Breast epithelium (tissue), 4 donors: ENCODE results near the gene COA8. TPM values are rescaled to one million over a fixed set of nuclear protein-coding genes. Genes with fewer than 3 reads are reported as not detected.
A peak's percentile ranks its signal among the peaks of the same experiment; 100 is the strongest.

Experiments used
- DNase-seq, 2 donors: peaks; one replicate each; pipeline ENCODE4 v3.0.0-alpha.2; 2019; ENCODE audit warnings: low spot score in 2 of 2
- H3K27ac ChIP-seq, 2 donors: fragments of 200-600 bp; sonication (generic) in 1 of 2; one replicate each; pipeline ENCODE4 v1.5.1; 2016 to 2019; ENCODE audit warnings: mild to moderate bottlenecking in 1 of 2
- H3K27me3 ChIP-seq, 2 donors: fragments of 200-600 bp; sonication (generic) in 1 of 2; one replicate each; pipeline versions ENCODE4 v1.5.1 to v1.6.0; 2017 to 2019; ENCODE audit warnings: control low read depth in 1 of 2, mild to moderate bottlenecking in 1 of 2
- H3K36me3 ChIP-seq: fragments of 200-600 bp; one replicate; pipeline ENCODE4 v1.5.1; 2019
- H3K4me1 ChIP-seq, 2 donors: fragments of 200-600 bp; sonication (generic); one replicate each; pipeline ENCODE4 v1.5.1; 2016 to 2019; ENCODE audit warnings: control low read depth in 1 of 2
- H3K4me3 ChIP-seq, 3 donors: fragments of 200-600 bp; sonication (generic); 1 replicate in 2 of 3; 2 replicates in 1 of 3; pipeline ENCODE4 v1.5.1; 2016 to 2019; ENCODE audit warnings: mild to moderate bottlenecking in 3 of 3, moderate library complexity in 2 of 3
- H3K9me3 ChIP-seq, 2 donors: fragments of 200-600 bp; sonication (generic) in 1 of 2; one replicate each; pipeline ENCODE4 v1.5.1; 2016 to 2019; ENCODE audit warnings: control low read depth in 1 of 2
- POLR2A ChIP-seq: fragments of 450-650 bp; IDR thresholded peaks from one replicate; pipeline ENCODE4 v1.6.1; 2016; ENCODE audit warnings: antibody characterized with exemption, mild to moderate bottlenecking, moderate library complexity
- POLR2AphosphoS5 ChIP-seq, 3 donors: sonication (generic); formaldehyde crosslinking; IDR thresholded peaks; one replicate each; pipeline ENCODE4 v1.6.1; 2017; ENCODE audit warnings: antibody characterized with exemption in 3 of 3
- intact Hi-C: fragments of 100-400 bp; cut with DNase I; formaldehyde crosslinking; loops from one replicate; pipeline ENCODE4 v1.15.1; 2023; ENCODE audit warnings: low total_unique reads
- total RNA-seq, 3 donors: library from RNA; depleted of rRNA; stranded (reverse); fragments of >200 nt; gene quantifications; one replicate each; pipeline ENCODE4 v1.1.0, GENCODE V29; 2016
- TF ChIP-seq, protein P1 (sequence below), 3 donors: fragments of 450-650 bp; IDR thresholded peaks; one replicate each; pipeline ENCODE4 v1.5.1; 2016 to 2017; ENCODE audit warnings: antibody characterized with exemption in 3 of 3, mild to moderate bottlenecking in 3 of 3, moderate library complexity in 3 of 3

Gene COA8
- total RNA-seq, 3 donors from 2014 or later: 26.5 to 41.9 (median 27.2) TPM

DNA sequence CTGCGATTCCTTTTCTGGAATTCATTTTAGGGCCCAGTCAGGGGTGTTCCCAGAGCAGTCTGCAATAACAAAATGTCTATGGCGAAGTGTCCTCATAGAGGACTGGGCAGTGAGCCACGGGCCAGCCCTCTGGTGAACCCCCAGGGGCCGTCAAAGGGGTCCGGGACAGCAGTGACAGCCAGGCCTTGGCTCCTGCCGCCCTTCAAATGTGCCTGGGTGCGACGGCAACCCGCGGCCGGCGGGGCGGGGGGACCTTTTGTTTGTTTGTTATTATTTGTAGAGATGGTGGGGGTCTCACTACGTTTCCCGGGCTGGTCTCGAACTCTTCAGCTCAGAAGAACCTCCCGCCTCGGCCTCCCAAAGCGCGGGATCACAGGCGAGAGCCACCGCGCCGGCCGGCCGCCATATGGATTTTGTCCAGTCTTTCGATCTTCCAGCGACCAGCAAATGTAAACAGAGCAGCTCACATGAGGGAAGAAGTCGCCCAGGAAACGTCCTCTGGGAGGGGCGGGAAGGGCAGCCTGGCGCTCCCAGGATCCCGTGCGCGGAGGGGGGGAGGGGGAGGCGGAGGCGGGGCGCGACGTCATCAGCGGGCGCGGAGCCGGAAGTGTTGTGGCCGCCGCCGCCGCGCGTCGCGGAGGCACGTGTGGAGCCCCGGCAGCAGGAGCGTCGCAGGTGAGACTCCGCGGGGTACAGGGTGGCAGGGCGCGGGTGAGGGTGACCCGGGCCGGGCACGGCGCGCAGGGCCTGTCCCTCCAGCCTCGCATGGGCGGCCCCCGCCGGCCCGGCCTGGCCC lies 34.0 kb upstream of the COA8 start, which contains the start of gene TRMT61A:
TSS of gene TRMT61A (plus strand) at position 610 of the 796 bp plus-strand sequence. CDS start 783 bp downstream, outside the sequence.
- intact Hi-C loops: no loop called here
- Histone ChIP-seq H3K27ac (peak within 1 kb of the TSS; percentile 93 to 94), H3K9me3 (no peaks in the 10 kb centered on the region), H3K27me3 (no peaks in the 10 kb centered on the region), H3K4me3 (peak within 1 kb of the TSS; percentile 93 to 97 (median 97)), H3K4me1 (peaks cover 3 to 25% of the 10 kb centered on the region in 2 donors), H3K36me3 (no peaks in the 10 kb centered on the region)
- DNase-seq: peak; percentile 85 to 90
- TF ChIP-seq POLR2AphosphoS5 (IDR thresholded peaks at IDR 0.05) (peak in 2 of 3 donors; percentile 24 to 68), POLR2A (no peak)
- TF ChIP-seq, protein P1, sequence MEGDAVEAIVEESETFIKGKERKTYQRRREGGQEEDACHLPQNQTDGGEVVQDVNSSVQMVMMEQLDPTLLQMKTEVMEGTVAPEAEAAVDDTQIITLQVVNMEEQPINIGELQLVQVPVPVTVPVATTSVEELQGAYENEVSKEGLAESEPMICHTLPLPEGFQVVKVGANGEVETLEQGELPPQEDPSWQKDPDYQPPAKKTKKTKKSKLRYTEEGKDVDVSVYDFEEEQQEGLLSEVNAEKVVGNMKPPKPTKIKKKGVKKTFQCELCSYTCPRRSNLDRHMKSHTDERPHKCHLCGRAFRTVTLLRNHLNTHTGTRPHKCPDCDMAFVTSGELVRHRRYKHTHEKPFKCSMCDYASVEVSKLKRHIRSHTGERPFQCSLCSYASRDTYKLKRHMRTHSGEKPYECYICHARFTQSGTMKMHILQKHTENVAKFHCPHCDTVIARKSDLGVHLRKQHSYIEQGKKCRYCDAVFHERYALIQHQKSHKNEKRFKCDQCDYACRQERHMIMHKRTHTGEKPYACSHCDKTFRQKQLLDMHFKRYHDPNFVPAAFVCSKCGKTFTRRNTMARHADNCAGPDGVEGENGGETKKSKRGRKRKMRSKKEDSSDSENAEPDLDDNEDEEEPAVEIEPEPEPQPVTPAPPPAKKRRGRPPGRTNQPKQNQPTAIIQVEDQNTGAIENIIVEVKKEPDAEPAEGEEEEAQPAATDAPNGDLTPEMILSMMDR (IDR thresholded peaks at IDR 0.05): no peak

DNA sequence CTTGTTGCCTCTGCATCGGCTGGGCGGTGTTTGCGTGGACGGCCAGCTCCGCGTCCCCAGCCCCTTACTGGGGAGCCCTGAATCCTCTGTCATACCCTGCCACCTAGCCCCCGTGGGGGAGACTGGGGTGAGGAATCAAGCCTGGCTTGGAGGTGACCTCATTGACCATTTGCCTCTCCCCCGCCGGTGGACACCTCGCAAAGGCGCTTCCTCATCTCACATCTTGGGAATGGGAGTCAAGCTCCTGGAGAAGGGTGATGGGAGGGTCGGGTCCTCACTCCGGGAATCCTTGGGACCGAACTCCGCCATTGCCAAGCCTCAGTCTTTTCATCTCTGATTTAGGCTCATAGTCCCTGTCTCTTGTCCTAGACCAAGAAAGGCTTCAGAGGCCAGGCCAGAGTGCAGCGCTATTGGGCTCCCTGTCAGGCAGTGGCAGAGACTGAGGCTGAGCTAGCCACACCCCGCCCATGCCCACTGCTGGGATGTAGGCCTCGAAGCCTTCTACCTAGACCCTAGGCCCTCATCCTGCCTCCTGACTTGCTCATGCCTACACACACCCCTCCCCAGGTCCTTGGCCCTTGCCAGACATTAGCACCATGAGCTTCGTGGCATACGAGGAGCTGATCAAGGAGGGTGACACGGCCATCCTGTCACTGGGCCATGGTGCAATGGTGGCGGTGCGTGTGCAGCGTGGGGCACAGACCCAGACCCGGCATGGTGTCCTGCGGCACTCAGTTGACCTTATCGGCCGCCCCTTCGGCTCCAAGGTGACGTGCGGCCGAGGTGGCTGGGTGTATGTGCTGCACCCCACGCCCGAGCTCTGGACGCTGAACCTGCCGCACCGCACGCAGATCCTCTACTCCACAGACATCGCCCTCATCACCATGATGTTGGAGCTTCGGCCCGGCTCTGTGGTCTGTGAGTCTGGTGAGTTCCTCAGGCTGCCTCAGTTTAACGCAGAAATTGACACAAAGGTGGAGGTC lies 33.1 kb upstream of the COA8 start:
- Histone ChIP-seq H3K27ac (peak overlapping the region; percentile 93 to 94), H3K36me3 (no peaks in the 10 kb centered on the region), H3K9me3 (no peaks in the 10 kb centered on the region), H3K27me3 (no peaks in the 10 kb centered on the region), H3K4me3 (peak overlapping the region; percentile 93 to 97 (median 97)), H3K4me1 (peaks cover 3 to 25% of the 10 kb centered on the region in 2 donors)
- intact Hi-C loops: no loop called here
- DNase-seq: no peak
- TF ChIP-seq POLR2A: no peak
- TF ChIP-seq POLR2AphosphoS5 (IDR thresholded peaks at IDR 0.05): no peak
- TF ChIP-seq, protein P1 (IDR thresholded peaks at IDR 0.05): no peak

GRCh38 chr14:103530390-103530789 lies 32.4 kb upstream of the COA8 start:
- Histone ChIP-seq H3K4me3 (peak overlapping the region in 2 of 3 donors; percentile 93 to 97), H3K27ac (no peak overlapping the region), H3K36me3 (no peaks in the 10 kb centered on the region), H3K9me3 (no peaks in the 10 kb centered on the region), H3K27me3 (no peaks in the 10 kb centered on the region), H3K4me1 (peaks cover 3 to 25% of the 10 kb centered on the region in 2 donors)
- intact Hi-C loops: no loop called here
- DNase-seq: no peak
- no peak for TF ChIP-seq POLR2AphosphoS5 (IDR thresholded peaks at IDR 0.05)

GRCh38 chr14:103530831-103531230 lies 31.9 kb upstream of the COA8 start:
- Histone ChIP-seq H3K27ac (no peak overlapping the region), H3K9me3 (no peaks in the 10 kb centered on the region), H3K36me3 (no peaks in the 10 kb centered on the region), H3K4me3 (no peak overlapping the region), H3K27me3 (no peaks in the 10 kb centered on the region), H3K4me1 (peaks cover 3 to 25% of the 10 kb centered on the region in 2 donors)
- DNase-seq: no peak
- intact Hi-C loops: no loop called here
- TF ChIP-seq POLR2AphosphoS5 (IDR thresholded peaks at IDR 0.05) (no peak), POLR2A (no peak)
- TF ChIP-seq, protein P1 (IDR thresholded peaks at IDR 0.05): no peak

GRCh38 chr14:103531421-103532215 lies 31.1 kb upstream of the COA8 start:
- H3K27ac ChIP-seq: no peak overlapping the region
- H3K36me3 ChIP-seq: no peaks in the 10 kb centered on the region
- TF ChIP-seq POLR2A: no peak

More at GRCh38 chr14:103531421-103532215, 31.1 kb upstream of the COA8 start:
- intact Hi-C loops: no loop called here
- Histone ChIP-seq H3K9me3 (no peaks in the 10 kb centered on the region), H3K27me3 (no peaks in the 10 kb centered on the region), H3K4me3 (no peak overlapping the region), H3K4me1 (peaks cover 3 to 25% of the 10 kb centered on the region in 2 donors)
- no peak for DNase-seq
